ENCODE measurements around the gene TXNRD2.

GRCh38 chr22:19981171-19981960 is 39.7 kb upstream of the TXNRD2 start:
- TF ChIP-seq, protein P1, sequence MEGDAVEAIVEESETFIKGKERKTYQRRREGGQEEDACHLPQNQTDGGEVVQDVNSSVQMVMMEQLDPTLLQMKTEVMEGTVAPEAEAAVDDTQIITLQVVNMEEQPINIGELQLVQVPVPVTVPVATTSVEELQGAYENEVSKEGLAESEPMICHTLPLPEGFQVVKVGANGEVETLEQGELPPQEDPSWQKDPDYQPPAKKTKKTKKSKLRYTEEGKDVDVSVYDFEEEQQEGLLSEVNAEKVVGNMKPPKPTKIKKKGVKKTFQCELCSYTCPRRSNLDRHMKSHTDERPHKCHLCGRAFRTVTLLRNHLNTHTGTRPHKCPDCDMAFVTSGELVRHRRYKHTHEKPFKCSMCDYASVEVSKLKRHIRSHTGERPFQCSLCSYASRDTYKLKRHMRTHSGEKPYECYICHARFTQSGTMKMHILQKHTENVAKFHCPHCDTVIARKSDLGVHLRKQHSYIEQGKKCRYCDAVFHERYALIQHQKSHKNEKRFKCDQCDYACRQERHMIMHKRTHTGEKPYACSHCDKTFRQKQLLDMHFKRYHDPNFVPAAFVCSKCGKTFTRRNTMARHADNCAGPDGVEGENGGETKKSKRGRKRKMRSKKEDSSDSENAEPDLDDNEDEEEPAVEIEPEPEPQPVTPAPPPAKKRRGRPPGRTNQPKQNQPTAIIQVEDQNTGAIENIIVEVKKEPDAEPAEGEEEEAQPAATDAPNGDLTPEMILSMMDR (IDR thresholded peaks at IDR 0.05), result no peak
- TF ChIP-seq POLR2AphosphoS5 (IDR thresholded peaks at IDR 0.05) (no peak), POLR2A (IDR thresholded peaks at IDR 0.05) (no peak), EP300 (IDR thresholded peaks at IDR 0.05) (no peak)
